Endometrial microvascular endothelial cells (primary cell): ENCODE measurements around the gene ARHGEF2. TPM values are rescaled to one million over a fixed set of nuclear protein-coding genes. Genes with fewer than 3 reads are reported as not detected.
"Not testable (repeated sequence)": the region's sequence is repeated elsewhere in the genome, so short reads cannot be mapped to it uniquely, and the experiment has no call there.

Experiments used
- in situ Hi-C: cut with HindIII; loops from 2 replicates; pipeline ENCODE4 v1.10.0; 2017; ENCODE audit warnings: low sequenced_read_pairs, low pct_unique_long_range_greater_than_20kb; ENCODE audit errors: inconsistent ontology term
- total RNA-seq: library from RNA; depleted of rRNA; stranded (reverse); fragments of >200 nt; gene quantifications from one replicate; pipeline ENCODE4 v1.2.3, GENCODE V29; 2015; ENCODE audit errors: inconsistent ontology term

Gene ARHGEF2
- total RNA-seq, 1 donor from 2014 or later: 76.7 TPM

- in situ Hi-C loops: no loop called here
These were observed 17.8 kb upstream of the ARHGEF2 start for GRCh38 chr1:155996166-155996565.

- in situ Hi-C loops: no loop called here
These were observed 15.2 kb upstream of the ARHGEF2 start for GRCh38 chr1:155993595-155993994.

DNA sequence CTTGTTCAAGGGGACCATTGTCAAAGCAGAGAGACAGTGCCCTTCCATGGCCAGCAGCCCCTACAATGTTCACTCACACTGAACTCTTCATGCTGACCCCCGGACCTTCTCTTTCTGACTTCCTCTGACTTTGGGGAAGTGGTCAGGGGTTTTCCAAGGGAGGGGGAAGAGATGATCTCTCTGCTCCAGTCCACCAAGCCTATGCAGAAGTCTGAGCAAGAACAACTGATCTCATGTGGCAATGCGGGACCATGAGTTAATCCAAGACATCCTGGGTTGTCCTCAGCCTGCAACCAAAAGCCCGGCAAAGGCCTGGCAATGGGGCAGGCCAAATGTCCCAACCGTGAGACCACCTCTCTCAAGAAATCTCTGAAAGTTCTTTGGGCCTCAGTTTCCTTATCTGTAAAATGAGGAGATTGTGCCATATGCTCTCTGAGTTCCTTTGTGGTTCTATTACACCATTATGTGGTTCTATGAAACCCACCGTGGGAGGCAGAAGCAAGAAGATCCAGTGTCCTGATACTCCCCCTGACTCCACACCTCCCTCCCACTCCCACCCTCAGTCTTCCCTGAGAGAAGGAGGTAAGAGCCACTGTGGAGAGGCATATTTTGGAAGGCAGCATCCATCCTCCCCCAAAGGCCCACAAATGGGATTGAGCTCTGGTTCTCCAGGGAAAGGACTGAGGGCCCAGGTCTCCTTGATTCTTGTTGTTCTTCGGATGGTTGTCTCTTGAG is 11.8 kb upstream of the ARHGEF2 start:
- in situ Hi-C loops: no loop called here

- in situ Hi-C loops: no loop called here
These were observed 11.1 kb upstream of the ARHGEF2 start for GRCh38 chr1:155989242-155990004.

DNA sequence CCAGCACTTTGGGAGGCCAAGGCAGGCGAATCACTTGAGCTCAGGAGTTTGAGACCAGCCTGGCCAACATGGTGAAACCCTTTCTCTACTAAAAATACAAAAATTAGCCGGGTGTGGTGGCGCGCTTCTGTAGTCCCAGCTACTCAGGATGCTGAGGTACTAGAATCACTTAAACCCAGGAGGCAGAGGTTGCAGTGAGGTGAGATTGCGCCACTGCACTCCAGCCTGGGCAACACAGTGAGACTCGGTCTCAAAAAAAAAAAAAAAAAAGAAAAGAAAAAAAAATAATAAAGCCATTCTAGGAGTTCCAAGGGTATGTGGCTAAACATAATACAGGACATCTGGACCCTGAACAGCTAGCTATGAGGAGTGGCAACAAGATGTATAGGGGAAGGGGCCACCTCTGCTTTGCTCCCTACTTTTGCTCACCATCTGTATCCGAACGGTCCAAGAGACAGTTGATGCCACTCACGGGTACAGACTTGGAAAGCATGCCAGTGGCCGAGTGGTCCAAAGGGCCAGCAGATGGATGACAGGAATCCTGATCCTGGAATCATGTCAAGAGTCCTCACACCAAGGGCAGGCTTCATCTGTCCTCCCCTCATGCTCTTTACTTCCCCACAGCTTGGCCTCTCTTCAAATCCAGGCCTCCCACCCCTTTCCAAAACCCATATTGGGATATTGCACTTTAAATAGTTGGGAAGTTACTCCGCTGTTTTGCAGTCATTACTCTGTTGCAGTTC is 6.7 kb upstream of the ARHGEF2 start:
- in situ Hi-C loops: not testable (repeated sequence)

DNA sequence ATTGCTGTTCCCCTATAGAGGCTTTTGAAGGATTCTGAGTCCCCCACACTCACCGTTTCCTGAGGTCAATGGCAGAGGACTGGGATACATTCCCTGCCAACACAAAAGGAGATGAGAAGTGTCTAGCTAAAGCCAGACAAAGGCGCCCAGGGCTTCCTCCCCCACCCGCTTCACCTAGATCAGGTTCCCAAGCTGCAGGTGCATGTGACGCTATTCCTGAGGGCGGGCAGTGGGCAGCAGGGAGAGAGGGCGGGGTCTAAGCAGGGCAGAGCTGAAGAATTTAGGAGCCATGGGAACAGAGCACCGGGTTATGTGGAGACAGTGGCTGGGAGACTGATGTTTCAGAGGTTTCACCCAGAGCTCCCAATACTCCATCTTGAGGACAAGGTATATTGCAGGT is 6.0 kb upstream of the ARHGEF2 start:
- in situ Hi-C loops: no loop called here

DNA sequence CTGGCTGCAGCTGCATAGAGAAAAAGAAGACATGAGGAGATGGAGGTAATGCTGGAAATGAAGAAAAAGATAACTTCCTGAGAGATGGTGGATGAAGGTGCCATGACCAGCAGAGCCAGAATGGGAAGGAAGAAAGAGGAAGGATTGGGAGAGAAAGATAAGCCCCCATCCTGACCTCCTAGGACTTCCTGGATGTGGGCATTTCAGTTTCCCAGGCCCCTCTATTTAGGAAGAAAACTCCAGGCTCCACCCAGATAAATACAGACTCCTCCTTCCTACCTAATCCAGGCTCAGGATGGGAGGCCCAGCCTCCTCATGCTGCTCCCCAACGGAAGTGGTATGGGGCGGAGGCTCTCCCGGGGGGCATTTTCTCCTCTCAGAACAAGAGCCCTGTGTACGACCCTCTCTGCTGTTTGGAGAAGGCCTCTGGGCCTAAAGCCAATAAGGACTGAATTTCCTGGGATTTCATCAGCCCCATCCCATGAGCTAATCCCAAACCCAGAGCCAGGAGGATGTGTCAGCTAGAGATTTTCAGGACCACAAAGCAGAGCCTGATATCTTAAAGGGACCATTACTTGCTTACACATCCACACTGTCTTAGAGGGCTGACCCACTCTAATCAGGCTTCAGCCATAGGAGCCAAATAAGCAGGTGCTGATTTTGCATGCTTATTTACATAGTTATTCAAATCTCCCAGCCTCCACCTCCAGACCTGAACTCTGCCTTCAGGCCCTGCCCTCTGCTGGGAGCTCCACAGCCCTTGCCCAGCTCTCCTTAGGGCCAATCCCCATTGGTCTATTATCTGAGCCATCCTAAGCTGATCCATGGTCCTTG is 5.1 kb upstream of the ARHGEF2 start:
- in situ Hi-C loops: no loop called here

- in situ Hi-C loops: no loop called here
These were observed 3.8 kb upstream of the ARHGEF2 start for GRCh38 chr1:155982106-155982505.

DNA sequence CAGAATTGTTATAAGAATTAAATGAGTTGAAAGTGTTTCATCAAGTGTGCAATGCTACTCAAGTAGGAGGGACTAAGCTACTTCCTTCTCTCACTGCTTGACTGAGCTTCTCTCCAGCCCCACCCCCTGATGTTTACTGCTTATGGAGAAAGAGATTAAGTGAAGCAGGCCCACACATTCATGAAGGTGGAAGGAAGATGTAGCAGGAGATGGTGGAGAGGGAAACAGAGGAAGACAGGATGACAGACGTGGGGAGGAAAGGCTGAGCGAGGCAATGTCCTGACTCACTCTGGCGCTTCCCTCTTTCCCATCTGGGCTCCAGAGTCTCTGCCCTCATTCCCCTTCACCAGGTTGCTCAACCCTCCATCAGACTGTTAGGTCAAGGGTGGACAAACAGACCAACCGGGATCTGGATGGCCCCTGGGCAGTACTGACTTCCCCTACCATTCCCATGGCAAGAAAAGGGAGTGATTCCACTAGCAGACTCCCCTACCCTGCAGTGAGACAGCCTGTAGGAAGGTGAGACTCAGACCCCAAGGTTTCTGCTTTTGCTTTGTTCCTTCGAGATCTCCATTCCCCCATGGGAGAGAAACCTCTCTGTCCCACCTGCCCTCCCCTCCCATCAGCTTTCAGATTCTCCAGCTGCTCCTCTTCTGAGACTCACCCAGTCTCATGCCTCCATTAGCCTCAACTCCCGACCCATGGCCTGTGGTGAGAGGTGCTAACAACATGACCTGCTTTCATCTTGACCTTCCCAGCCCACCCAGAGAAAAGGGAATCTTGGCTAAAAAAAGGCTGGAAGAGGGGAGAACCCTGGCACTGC is 3.1 kb upstream of the ARHGEF2 start:
- in situ Hi-C loops: no loop called here

DNA sequence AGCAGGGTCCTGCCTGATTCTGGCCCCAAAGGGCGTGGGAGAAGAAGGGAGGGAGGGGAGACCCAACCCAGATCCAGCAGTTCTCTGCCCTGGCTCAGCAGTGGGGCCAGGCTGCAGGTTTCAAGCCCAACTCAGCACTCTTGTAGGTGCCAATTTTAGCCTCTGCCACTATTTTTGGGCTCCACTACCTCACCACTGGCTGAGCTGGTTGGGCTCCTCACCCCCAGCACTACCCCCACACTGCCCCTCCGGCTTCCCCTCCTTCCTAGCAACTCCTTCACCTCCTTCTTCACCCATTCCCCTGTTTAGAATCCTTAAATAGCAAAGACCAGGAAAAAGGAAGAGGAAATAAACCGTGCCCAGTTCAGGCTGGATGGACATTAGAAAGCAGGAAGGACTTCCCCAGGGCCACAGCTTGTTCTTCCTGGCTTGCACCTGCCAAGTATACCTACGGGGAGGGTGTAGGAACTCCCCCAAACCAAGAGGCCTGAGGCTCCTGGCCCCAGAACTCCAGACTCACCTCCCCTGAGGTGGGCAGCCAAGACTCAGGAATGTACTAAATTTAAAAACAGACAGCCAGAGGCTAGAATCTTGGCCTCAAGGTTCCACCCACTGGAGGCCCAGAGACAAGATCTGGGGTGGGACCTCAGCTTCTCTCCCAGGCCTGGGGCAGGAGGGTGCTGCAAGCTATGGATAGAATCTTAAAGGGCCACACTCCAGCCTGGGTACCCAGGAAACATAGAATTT is 1.4 kb upstream of the ARHGEF2 start:
- in situ Hi-C loops: no loop called here

DNA sequence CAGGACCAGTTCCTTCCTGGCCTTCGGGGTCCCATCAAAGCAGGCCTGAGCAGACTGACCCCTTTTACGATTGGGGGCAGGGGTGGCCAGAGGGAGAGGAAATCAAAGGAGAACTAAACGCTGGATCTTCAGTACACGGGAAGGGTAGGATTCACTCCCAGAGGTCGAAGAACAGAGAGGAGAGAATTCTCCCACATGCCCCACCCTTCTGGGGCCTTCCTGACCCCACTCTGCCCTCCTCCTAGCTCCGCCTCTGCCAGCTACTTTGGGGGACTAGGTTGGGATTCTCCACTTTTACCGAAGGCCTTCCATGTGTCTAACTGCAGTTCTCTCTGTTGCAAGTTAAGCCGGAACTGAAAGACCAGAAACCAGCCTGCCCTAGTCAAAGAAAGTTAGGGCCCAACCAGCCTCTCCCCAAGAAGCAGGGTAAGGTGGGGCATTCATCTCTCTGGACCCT is 654 bp upstream of the ARHGEF2 start:
- in situ Hi-C loops: no loop called here

DNA sequence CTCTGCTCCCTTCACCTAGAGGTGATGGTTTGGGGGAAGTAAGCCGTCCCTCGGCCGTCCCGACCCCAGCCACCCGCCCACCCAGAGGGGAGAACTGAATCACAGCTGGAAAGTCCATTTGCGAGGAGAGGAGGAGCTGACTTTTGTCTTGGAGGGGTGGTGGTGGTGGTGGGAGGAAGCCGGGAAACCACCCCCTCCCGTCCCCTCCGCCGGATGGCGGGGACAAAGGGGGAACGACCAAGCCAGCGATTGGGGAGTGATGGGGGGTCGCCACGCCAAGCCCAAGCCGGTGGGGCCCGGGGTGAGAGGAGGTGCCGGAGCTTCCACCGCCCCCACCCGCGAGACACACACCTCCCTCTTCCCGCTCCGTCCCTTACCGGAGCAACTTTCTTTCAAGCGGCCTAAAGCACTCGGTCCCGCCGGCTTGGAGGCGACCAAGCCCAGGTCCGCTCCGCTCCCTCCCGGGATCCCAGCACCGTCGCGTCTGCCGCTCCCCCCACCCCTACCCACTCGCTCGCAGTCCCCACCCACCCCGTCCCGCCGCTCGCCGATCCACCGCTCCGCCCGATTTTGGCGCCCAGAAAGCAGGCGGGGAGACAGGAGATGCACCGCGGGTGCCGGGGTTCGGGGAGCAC is 540 bp downstream of the ARHGEF2 start:
- in situ Hi-C loops: no loop called here

- in situ Hi-C loops: no loop called here
These were observed 1.2 kb downstream of the ARHGEF2 start for GRCh38 chr1:155976913-155977689.

GRCh38 chr1:155976062-155976912 is 2.1 kb downstream of the ARHGEF2 start:
- in situ Hi-C loops: no loop called here

DNA sequence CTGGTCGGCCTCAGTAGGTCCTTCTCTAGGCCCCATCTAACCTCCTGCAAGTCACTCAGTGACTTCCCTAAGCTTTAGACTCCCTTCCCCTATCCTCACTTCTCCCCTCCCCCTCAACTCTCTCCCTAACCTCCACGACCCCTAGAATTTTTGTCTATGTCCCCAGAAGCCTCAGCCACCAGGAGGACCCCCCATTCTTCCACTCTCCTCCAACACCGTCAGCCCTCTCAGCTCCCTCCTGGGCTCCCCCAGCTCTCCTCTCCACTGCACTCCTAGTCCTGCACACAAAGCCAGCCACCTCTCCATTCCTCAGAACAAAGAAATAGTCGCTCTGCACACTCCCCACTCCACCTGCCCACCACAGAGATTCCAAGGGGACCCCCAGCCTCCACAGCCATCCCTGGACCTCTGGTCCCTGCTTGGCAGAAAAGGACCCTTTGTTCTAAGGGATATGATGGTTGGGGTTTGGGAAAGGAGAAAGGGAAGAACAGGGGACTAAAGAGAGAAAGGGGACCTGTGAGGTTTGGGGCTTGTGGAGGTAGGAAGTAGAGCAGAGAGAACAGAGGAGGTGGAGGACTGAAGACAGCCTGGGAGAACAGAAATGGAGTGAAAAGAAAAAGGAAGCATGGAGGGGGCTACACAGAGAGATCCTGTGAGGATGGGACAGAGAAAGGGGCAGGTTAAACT is 2.8 kb downstream of the ARHGEF2 start:
- in situ Hi-C loops: no loop called here
